C4-2B (cell line): ENCODE data around the gene DLG2.
"Not testable (repeated sequence)": the region's sequence is repeated elsewhere in the genome, so short reads cannot be mapped to it uniquely, and the experiment has no call there.

Experiments
- H3K27ac ChIP-seq: fragments of 450-650 bp; 2 replicates; pipeline ENCODE4 v1.5.1; 2017
- ZFX ChIP-seq: fragments of 450-650 bp; IDR thresholded peaks from 2 replicates; pipeline ENCODE4 v1.6.1; 2017
- TF ChIP-seq, protein P1 (sequence below): fragments of 450-650 bp; conservative IDR thresholded peaks from 2 replicates; pipeline ENCODE4 v1.5.1; 2017; ENCODE audit warnings: mild to moderate bottlenecking

DLG2 gene

DNA sequence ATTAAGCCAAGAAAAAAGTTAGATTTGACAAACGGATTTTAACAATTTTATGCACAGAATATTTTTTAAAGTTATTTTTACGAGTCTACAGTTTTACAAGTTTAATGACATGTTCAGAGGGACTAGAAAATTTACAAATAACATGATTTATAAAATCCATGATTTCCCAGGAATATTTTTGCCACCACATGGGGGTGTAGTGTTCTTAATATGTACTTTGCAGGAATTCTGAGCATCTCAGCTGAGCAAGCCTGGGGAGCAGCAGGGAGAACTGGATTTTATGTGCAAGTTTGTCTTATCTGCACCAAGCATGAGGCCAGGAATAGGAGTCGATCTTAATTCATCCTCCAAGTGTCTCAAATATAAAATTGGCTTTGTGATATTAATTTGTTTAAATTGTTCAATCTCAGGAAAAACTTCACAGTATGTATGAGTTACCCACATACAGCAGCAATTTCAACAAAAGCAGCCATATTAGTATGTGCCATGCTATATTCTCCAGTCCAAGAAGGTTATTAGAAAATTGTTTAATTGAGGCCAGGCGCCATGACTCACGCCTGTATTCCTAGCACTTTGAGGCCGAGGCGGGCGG is 826.3 kb downstream of the DLG2 start:
- no peak for TF ChIP-seq ZFX
- TF ChIP-seq, protein P1, sequence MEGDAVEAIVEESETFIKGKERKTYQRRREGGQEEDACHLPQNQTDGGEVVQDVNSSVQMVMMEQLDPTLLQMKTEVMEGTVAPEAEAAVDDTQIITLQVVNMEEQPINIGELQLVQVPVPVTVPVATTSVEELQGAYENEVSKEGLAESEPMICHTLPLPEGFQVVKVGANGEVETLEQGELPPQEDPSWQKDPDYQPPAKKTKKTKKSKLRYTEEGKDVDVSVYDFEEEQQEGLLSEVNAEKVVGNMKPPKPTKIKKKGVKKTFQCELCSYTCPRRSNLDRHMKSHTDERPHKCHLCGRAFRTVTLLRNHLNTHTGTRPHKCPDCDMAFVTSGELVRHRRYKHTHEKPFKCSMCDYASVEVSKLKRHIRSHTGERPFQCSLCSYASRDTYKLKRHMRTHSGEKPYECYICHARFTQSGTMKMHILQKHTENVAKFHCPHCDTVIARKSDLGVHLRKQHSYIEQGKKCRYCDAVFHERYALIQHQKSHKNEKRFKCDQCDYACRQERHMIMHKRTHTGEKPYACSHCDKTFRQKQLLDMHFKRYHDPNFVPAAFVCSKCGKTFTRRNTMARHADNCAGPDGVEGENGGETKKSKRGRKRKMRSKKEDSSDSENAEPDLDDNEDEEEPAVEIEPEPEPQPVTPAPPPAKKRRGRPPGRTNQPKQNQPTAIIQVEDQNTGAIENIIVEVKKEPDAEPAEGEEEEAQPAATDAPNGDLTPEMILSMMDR = peak; percentile 64
- H3K27ac ChIP-seq = no peak overlapping the region

DNA sequence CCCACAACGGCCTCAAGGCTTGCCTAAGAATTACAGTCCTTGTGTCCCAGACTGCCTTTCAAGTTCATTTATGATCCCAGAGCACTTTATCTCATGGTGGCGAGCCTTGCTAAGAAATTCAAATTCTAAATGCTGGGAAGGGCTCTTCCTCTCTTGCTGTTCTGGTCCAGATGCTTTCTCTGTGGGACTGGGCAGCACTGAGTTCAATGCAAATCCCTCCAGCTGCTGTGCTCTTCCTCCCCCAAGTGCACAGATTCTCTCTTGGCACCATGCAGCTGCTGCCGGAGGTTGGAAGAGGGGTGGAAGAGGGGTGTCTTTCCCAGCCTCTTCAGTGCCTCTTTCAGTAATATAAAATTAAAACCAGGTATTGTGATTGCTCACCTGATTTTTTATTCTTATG is 828.0 kb downstream of the DLG2 start:
- H3K27ac ChIP-seq = no peak overlapping the region
- TF ChIP-seq, protein P1 = no peak
- TF ChIP-seq ZFX = no peak

DNA sequence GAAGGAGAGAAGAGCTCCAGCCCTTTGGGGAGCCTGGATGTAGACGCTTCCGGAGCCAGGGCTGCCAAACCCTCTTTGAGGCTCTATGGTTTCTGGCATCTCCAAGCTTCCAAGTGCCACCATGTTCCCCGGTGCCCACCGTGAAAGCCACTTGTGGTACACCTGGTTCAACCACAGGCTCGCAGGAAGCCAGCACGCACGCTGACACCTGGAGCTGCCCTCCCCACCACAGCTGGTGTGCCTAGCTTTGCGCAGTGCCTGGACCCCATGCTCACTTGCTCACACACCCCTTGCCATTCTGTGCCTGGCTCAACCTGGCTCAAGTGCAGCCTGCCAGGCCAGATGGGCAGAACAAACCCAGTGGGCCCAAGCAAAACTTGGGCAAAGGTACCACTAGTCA is 831.4 kb downstream of the DLG2 start:
- TF ChIP-seq ZFX = no peak
- TF ChIP-seq, protein P1 = no peak
- no peak overlapping the region for H3K27ac ChIP-seq

DNA sequence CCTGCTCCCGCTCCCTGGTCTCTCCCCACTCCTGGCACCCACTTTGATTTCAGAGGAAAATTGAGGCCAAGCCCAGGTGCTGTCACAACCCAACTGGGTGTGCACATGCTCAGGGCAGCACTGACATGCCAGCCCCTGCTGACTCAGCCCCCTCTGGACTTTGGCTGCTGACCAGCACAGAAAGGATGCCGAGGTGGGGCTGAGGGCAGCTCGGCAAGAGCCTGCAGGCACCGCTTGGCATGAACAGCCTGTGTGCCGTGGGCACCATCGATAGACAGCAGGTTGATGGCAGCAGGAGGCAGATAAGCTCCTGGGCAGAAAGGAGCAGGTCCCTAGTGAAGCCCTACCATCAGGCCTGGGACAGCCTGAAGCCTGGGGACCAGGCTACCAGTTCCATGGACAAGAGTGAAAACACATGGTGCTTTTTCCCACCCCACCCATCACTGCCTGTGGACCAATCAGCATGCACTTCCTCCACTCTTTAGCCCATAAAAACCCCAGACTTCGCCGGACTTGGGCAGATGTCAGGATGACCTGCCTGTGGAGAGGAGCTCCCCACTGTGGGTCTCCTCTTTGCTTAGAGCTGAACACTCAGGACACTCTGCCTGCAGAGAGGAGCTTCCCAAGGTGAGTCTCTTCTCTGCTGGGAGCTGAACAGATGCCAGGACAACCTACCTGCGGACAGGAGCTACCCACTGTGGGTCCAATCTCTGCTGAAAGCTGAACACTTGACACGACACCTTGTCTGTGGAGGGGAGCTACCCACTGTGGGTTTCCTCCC is 832.3 kb downstream of the DLG2 start:
- H3K27ac ChIP-seq = no peak overlapping the region
- TF ChIP-seq, protein P1 = no peak
- TF ChIP-seq ZFX = no peak

DNA sequence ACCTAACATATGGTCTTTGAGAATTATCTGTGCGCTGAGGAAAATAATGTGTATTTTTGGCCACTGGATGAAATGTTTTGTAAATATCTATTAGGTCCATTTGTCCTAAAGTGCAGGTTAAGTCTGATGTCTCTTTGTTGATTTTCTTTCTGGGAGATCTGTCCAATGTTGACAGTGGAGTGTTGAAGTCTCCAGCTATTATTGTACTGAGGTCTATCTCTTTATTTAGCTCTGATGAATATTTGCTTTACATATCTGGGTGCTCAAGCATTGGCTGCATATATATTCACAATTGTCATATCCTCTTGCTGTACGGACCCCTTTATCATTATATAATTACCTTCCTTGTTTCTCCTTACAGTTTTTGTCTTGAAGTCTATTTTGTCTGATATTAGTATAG is 833.8 kb downstream of the DLG2 start:
- TF ChIP-seq ZFX = no peak
- TF ChIP-seq, protein P1 = no peak
- no peak overlapping the region for H3K27ac ChIP-seq

DNA sequence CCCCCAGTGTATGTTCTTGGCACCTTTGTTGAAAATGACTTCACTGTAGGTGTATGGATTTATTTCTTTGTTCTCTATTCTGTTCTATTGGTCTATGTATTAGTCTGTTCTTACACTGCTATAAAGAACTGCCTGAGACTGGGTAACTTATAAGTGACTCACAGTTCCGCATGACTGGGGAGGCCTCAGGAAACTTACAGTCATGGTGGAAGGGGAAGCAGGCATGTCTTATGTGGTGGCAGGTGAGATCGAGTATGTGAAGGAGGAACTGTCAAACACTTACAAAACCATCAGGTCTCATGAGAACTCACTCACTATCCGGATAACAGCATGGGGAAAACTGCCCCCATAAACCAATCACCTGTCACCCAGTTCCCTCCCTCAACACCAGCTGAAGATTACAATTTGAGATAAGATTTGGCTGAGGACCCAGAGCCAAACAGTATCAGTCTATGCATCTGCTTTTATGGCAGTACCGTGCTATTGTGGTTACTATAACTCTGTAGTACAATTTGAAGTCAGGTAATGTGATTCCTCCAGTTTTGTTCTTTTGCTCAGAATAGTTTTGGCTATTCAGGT is 836.2 kb downstream of the DLG2 start:
- TF ChIP-seq ZFX = no peak
- TF ChIP-seq, protein P1 = no peak
- H3K27ac ChIP-seq = no peak overlapping the region

DNA sequence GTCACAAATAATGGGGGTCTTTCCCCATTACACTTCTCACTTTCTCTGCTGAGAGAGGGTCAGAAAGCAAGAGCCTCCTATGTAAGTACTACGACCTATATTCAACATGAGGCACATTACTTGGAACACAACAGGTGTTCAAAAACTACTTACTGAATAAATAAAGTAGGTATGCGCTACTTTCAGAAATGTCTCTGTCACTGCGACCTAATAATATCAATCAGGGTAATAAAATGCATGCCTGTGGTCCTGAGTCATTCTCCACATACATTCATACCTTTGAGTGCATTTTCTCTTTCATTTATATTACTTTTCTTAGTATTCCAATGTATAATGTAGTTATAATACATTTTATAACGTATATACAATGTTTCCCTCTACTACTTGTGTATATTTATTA is 838.9 kb downstream of the DLG2 start:
- TF ChIP-seq, protein P1 = no peak
- no peak for TF ChIP-seq ZFX
- no peak overlapping the region for H3K27ac ChIP-seq

DNA sequence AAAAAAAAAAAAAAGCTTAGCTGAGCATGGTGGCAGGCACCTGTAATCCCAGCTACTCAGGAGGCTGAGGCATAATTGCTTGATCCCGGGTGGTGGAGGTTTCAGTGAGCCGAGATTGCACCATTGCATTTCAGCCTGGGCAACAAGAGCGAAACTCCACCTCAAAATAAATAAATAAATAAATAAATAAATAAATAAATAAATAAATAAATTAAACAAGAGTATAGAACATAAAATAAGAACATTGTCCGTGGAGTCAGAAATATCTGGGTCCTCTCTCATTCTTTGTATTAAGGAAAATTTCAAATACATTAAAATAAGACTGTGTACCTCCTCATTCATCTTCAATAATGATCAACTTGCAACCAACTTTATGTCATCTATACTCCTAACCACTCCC is 843.0 kb downstream of the DLG2 start:
- not testable (repeated sequence) for H3K27ac ChIP-seq
